ENCODE measurements around the gene KDELR3.

KDELR3 gene

DNA sequence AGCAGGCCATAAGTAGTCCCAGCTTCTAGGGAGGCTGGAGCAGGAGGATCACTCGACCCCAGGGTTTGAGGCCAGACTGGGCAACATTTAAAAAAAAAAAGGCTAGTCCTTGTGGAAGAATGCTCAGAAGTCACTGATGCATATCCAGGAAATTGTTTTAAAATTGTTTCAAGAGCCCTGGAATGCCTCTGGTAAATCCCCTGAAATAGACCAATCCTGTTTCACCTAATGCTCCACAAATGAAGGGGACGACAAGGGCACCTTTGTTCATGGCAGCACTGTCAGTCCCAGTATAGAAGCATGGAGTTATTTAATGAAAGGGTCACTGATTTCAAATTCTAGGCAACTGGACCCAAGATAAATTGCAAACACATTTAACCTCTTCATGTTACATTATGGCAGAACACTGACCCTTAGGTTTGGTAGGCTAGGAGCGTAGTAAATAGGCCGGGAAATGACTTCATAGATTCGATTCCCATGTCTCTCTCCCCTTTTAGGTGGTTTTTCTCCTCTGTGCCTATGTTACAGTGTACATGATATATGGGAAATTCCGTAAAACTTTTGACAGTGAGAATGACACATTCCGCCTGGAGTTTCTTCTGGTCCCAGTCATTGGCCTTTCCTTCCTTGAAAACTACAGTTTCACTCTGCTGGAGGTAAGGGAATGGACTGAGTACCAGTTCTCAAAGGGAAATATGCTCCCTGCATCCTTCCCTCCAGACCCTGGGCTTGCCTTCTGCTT, 11.4 kb downstream of the KDELR3 start:
- Histone ChIP-seq H3K4me3 (ENCODE audit: low read depth, low read length) (no peak overlapping the region), H3K27me3 (ENCODE audit: control insufficient read depth, insufficient read depth, low read length) (no peaks in the 10 kb centered on the region), H3K36me3 (ENCODE audit: control insufficient read depth, insufficient read depth, low read length) (peaks cover 33% of the 10 kb centered on the region), H3K9me3 (ENCODE audit: control insufficient read depth, insufficient read depth, low read length) (no peaks in the 10 kb centered on the region), H3K9ac (ENCODE audit: low read depth, low read length) (no peak overlapping the region), H3K4me1 (ENCODE audit: control insufficient read depth, insufficient read depth, low read length) (peaks cover under 1% of the 10 kb centered on the region)

DNA sequence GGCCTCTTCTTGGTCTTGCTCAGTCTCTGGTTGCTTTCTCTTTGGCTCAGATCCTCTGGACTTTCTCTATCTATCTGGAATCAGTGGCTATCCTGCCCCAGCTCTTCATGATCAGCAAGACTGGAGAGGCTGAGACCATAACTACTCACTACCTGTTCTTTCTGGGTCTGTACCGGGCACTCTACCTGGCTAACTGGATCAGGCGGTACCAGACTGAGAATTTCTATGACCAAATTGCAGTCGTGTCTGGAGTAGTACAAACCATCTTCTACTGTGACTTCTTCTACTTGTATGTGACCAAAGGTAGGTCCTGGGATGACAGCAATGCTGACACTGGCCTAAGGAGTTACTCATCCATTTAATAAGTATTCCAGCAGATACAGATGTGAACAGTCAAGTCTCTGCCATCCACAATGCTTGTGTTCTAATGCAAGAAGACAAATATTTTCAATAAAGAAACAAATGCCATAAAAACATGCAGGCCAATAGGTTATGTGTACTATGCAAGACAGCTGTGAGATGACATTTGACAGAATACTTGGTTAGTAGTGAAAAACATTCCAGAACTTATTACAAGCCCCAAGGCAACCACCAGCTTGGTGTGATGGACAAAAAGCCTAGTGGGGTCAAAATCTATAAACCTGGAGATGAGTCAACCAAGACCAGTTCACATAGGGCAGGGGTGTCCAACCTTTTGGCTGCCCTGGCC, 13.4 kb downstream of the KDELR3 start:
- Histone ChIP-seq H3K4me3 (ENCODE audit: low read depth, low read length) (no peak overlapping the region), H3K36me3 (ENCODE audit: control insufficient read depth, insufficient read depth, low read length) (peaks cover 50% of the 10 kb centered on the region), H3K9ac (ENCODE audit: low read depth, low read length) (no peak overlapping the region), H3K27me3 (ENCODE audit: control insufficient read depth, insufficient read depth, low read length) (no peaks in the 10 kb centered on the region), H3K9me3 (ENCODE audit: control insufficient read depth, insufficient read depth, low read length) (no peaks in the 10 kb centered on the region), H3K4me1 (ENCODE audit: control insufficient read depth, insufficient read depth, low read length) (no peaks in the 10 kb centered on the region)

DNA sequence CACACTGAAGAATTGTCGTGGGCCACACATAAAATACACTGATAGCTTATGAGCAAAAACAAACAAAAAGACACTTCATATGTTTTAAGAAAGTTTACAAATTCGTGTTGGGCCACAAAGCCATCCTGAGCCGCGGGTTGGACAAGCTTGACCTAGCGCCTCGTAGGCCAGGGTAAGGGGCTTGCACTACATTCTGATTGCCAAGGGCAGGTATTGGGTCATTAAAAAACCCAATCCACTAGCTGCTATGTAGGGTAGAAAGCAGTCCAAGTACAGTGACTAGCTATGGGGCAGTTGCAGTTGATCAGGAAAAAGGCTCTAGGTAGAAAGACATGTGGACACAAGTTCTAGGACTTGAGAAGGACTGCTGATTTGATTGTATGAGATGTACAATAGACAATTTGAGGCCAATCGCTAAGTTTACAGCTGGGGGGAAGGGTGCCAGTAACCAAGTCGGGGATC, 14.0 kb downstream of the KDELR3 start:
- no peaks in the 10 kb centered on the region for H3K4me1 ChIP-seq (ENCODE audit: control insufficient read depth, insufficient read depth, low read length)
- no peak overlapping the region for H3K9ac ChIP-seq (ENCODE audit: low read depth, low read length)
- H3K4me3 ChIP-seq (ENCODE audit: low read depth, low read length): no peak overlapping the region
- no peaks in the 10 kb centered on the region for H3K9me3 ChIP-seq (ENCODE audit: control insufficient read depth, insufficient read depth, low read length)
- H3K27me3 ChIP-seq (ENCODE audit: control insufficient read depth, insufficient read depth, low read length): no peaks in the 10 kb centered on the region
- H3K36me3 ChIP-seq (ENCODE audit: control insufficient read depth, insufficient read depth, low read length): peaks cover 50% of the 10 kb centered on the region

DNA sequence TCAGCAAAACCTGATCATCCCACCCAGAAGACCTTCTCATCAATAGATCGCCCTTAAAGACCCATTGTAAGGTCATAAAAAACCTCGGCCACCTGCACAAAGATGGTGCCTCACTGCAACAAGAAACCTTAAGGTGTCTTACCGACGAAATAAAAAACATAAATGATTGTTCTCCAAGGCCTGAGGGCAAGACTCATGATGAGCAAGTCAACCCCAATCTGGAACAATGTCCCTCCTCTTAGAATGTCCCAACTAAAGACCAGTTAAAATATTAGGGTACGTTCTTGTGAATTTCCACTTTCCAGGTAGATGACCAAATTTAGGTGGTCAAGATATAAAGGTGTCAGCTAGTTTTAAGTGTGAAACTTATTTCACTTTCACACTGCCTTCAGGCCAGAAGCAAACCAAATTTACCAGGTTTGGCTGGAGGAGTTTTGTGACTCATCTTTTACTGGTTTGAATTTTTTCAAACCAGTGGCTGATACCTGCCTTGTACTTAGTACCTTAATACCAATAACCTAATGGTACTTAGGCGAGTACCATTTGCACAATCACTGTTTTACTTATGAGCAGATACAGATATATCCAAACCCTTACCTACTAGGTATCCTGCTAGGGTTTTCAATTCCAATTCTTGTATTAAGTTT, 14.9 kb downstream of the KDELR3 start:
- no peak overlapping the region for H3K9ac ChIP-seq (ENCODE audit: low read depth, low read length)
- peaks cover 53% of the 10 kb centered on the region for H3K36me3 ChIP-seq (ENCODE audit: control insufficient read depth, insufficient read depth, low read length)
- H3K4me3 ChIP-seq (ENCODE audit: low read depth, low read length): no peak overlapping the region
- H3K27me3 ChIP-seq (ENCODE audit: control insufficient read depth, insufficient read depth, low read length): no peaks in the 10 kb centered on the region
- H3K4me1 ChIP-seq (ENCODE audit: control insufficient read depth, insufficient read depth, low read length): no peaks in the 10 kb centered on the region
- H3K9me3 ChIP-seq (ENCODE audit: control insufficient read depth, insufficient read depth, low read length): no peaks in the 10 kb centered on the region

DNA sequence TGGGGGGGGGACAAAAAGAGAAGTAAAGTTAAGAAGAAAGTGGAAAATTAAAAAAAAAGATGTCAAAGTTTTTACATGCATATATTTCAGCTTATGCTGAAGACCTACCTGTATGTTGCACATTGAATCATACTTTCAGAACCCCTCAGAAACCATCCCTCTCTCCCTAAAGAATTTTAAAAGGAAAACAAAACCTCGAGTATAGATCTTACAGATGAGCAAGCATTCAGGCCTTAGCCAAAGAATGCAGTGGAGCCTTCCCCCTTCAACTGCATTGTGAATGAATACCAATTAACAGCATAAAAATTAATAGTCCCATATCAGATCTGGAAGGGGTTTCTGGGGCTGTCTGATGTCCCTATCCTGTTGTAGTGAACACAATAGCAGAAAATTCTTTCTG, 16.3 kb downstream of the KDELR3 start:
- Histone ChIP-seq H3K4me3 (ENCODE audit: low read depth, low read length) (no peak overlapping the region), H3K27me3 (ENCODE audit: control insufficient read depth, insufficient read depth, low read length) (no peaks in the 10 kb centered on the region), H3K4me1 (ENCODE audit: control insufficient read depth, insufficient read depth, low read length) (no peaks in the 10 kb centered on the region), H3K36me3 (ENCODE audit: control insufficient read depth, insufficient read depth, low read length) (peaks cover 61% of the 10 kb centered on the region), H3K9me3 (ENCODE audit: control insufficient read depth, insufficient read depth, low read length) (no peaks in the 10 kb centered on the region), H3K9ac (ENCODE audit: low read depth, low read length) (no peak overlapping the region)

DNA sequence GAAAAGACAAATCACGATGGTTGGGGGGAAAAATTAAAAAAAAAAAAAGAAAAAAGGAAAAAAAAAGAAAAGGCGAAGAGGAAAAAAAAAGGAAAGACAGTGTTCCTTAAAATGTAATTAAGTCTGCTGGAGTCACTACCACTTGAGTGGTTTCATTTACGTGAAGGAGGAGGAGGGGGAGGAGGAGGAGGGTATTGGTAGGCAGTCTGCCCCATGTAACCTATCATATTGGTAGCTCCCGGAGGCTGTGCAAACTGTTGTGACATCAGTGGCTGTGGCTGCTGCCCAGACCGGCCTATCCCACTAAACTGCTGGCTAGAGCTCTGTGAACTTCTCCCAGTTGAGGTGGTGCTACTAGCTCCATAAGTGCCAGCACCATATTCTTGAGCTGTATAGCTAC, 17.9 kb downstream of the KDELR3 start:
- H3K4me3 ChIP-seq (ENCODE audit: low read depth, low read length): no peak overlapping the region
- H3K4me1 ChIP-seq (ENCODE audit: control insufficient read depth, insufficient read depth, low read length): no peaks in the 10 kb centered on the region

DNA sequence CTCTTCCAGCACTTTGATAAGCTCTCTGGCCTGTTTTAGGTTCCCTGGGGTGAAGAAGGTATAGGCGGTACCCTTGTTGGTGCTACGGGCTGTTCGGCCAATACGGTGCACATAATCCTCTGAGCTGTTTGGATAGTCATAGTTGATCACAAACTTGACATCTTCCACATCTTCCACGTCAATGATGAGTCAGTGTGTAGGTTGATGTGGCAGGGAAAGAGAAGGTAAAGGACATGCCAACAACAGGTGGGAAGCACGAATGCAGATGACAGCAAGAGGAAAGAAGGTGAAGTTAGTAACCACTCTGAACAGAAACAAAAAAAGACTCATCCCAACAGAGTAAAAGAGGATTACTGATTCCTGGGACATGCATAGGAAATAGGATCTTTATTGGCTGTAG, 20.1 kb downstream of the KDELR3 start:
- Histone ChIP-seq H3K4me1 (ENCODE audit: control insufficient read depth, insufficient read depth, low read length) (peaks cover 3% of the 10 kb centered on the region), H3K36me3 (ENCODE audit: control insufficient read depth, insufficient read depth, low read length) (peaks cover 68% of the 10 kb centered on the region), H3K27me3 (ENCODE audit: control insufficient read depth, insufficient read depth, low read length) (no peaks in the 10 kb centered on the region), H3K4me3 (ENCODE audit: low read depth, low read length) (no peak overlapping the region), H3K9me3 (ENCODE audit: control insufficient read depth, insufficient read depth, low read length) (no peaks in the 10 kb centered on the region), H3K9ac (ENCODE audit: low read depth, low read length) (no peak overlapping the region)

More for the DNA sequence above, 17.9 kb downstream of the KDELR3 start:
- Histone ChIP-seq H3K36me3 (ENCODE audit: control insufficient read depth, insufficient read depth, low read length) (peaks cover 74% of the 10 kb centered on the region), H3K9ac (ENCODE audit: low read depth, low read length) (no peak overlapping the region), H3K9me3 (ENCODE audit: control insufficient read depth, insufficient read depth, low read length) (no peaks in the 10 kb centered on the region), H3K27me3 (ENCODE audit: control insufficient read depth, insufficient read depth, low read length) (no peaks in the 10 kb centered on the region)

DNA sequence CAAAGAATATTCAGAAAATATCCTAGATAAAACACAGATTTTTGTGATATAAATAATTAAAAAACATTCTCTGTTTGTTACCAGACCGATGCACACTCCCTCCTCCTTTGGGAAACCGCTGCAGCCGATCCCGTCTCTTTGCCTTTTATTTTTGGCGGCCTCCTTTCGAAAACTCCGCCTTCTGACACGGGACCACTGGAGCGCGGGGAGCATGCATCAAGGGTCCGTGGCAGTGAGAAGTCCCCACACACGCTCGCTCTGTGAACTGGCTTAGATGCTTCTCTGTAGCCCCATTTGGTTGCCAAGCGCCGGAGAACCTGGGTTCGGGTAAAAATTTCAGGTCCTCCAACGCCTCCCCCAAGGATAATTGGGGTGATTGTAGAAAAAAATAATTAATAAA, 21.2 kb downstream of the KDELR3 start:
- H3K4me3 ChIP-seq (ENCODE audit: low read depth, low read length): no peak overlapping the region
- no peak overlapping the region for H3K9ac ChIP-seq (ENCODE audit: low read depth, low read length)
- no peaks in the 10 kb centered on the region for H3K27me3 ChIP-seq (ENCODE audit: control insufficient read depth, insufficient read depth, low read length)
- H3K9me3 ChIP-seq (ENCODE audit: control insufficient read depth, insufficient read depth, low read length): no peaks in the 10 kb centered on the region
- H3K36me3 ChIP-seq (ENCODE audit: control insufficient read depth, insufficient read depth, low read length): peaks cover 63% of the 10 kb centered on the region
- H3K4me1 ChIP-seq (ENCODE audit: control insufficient read depth, insufficient read depth, low read length): peaks cover 3% of the 10 kb centered on the region

DNA sequence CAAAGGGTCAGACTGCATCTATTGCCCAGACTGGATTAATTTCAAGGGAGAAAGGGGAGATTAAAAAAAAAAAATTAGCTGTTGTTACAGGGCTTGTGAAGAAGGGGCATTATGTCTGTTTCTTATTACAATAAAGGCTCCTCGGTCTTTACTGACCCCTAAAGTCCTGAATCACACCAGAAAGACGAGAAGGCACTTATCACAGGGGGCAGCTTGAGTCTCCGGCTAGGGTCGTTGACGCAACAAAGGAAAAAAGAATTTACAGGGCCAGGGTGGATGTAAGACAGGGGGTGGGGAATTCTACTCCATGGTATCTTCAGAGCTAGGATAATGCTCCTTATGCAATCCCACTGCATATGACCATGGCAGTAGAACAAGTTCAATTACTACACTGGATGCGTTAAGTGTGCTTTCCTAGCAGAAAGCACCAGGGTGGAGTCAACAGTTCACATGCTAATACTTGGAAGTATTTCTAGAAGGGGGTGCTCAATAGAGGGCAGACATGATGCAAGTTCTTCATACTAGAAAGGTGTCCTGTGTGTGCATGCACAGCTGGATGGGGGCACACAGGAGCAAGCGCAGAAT, 21.8 kb downstream of the KDELR3 start:
- Histone ChIP-seq H3K9me3 (ENCODE audit: control insufficient read depth, insufficient read depth, low read length) (no peaks in the 10 kb centered on the region), H3K4me3 (ENCODE audit: low read depth, low read length) (no peak overlapping the region), H3K9ac (ENCODE audit: low read depth, low read length) (no peak overlapping the region), H3K27me3 (ENCODE audit: control insufficient read depth, insufficient read depth, low read length) (no peaks in the 10 kb centered on the region), H3K4me1 (ENCODE audit: control insufficient read depth, insufficient read depth, low read length) (peaks cover 3% of the 10 kb centered on the region), H3K36me3 (ENCODE audit: control insufficient read depth, insufficient read depth, low read length) (peaks cover 63% of the 10 kb centered on the region)

DNA sequence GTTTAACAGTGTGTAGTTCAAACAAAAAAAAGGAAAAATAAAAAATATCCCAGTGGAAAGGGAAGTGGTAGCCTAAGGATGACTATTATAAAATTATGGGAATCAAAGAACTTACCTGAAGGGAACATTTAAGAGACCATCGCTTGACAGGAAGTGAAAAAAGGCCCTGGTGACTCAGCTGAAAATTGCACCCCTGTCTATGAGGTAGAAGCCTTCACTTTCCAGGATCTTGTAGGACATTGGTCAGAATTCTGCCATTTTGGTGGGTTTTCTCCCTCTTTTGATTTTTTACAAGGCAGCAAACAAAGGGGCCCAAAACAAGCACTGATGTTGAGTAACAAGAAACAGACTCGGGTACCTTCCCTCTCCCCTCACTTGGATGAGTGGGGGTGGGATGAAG, 22.6 kb downstream of the KDELR3 start:
- Histone ChIP-seq H3K27me3 (ENCODE audit: control insufficient read depth, insufficient read depth, low read length) (no peaks in the 10 kb centered on the region), H3K4me1 (ENCODE audit: control insufficient read depth, insufficient read depth, low read length) (peaks cover 3% of the 10 kb centered on the region), H3K9me3 (ENCODE audit: control insufficient read depth, insufficient read depth, low read length) (no peaks in the 10 kb centered on the region), H3K4me3 (ENCODE audit: low read depth, low read length) (no peak overlapping the region), H3K36me3 (ENCODE audit: control insufficient read depth, insufficient read depth, low read length) (peaks cover 62% of the 10 kb centered on the region), H3K9ac (ENCODE audit: low read depth, low read length) (no peak overlapping the region)

DNA sequence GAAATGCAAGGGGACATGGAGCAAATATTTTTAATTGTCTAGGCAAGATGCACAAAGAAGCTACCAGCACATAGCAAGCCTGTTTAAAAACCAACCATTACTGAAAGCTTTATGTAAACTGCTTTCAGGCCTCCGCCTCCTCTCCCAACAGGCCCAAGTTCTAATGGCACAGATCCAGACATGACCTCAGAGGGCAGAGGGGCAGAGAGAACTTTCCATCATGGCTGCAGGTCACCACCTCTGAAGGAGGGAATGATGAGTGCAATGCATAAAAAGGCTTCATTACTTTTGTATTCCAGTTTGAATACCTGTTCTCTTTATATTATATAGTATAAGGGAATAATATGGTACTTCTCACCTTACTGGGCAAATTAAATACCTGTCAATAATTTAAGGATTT, 23.0 kb downstream of the KDELR3 start:
- no peak overlapping the region for H3K4me3 ChIP-seq (ENCODE audit: low read depth, low read length)
- H3K9me3 ChIP-seq (ENCODE audit: control insufficient read depth, insufficient read depth, low read length): no peaks in the 10 kb centered on the region
- H3K36me3 ChIP-seq (ENCODE audit: control insufficient read depth, insufficient read depth, low read length): peaks cover 63% of the 10 kb centered on the region
- H3K27me3 ChIP-seq (ENCODE audit: control insufficient read depth, insufficient read depth, low read length): no peaks in the 10 kb centered on the region
- H3K9ac ChIP-seq (ENCODE audit: low read depth, low read length): no peak overlapping the region
- peaks cover 3% of the 10 kb centered on the region for H3K4me1 ChIP-seq (ENCODE audit: control insufficient read depth, insufficient read depth, low read length)
